ENCODE data around the gene GINS1.
A peak's percentile ranks its signal among the peaks of the same experiment; 100 is the strongest.

The GINS1 gene

GRCh38 chr20:25407311-25408169 is at the start of gene GINS1:
GINS1 (plus strand) TSS chr20:25407673; CDS start chr20:25407821, 148 bp downstream.
- TF ChIP-seq, protein P1, sequence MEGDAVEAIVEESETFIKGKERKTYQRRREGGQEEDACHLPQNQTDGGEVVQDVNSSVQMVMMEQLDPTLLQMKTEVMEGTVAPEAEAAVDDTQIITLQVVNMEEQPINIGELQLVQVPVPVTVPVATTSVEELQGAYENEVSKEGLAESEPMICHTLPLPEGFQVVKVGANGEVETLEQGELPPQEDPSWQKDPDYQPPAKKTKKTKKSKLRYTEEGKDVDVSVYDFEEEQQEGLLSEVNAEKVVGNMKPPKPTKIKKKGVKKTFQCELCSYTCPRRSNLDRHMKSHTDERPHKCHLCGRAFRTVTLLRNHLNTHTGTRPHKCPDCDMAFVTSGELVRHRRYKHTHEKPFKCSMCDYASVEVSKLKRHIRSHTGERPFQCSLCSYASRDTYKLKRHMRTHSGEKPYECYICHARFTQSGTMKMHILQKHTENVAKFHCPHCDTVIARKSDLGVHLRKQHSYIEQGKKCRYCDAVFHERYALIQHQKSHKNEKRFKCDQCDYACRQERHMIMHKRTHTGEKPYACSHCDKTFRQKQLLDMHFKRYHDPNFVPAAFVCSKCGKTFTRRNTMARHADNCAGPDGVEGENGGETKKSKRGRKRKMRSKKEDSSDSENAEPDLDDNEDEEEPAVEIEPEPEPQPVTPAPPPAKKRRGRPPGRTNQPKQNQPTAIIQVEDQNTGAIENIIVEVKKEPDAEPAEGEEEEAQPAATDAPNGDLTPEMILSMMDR (conservative IDR thresholded peaks at IDR 0.05; ENCODE audit: control insufficient read depth, insufficient read depth, low read depth, low read length), result no peak
- H3K4me3 ChIP-seq (ENCODE audit: control insufficient read depth, low read depth, low read length), result peak within 1 kb of the TSS; percentile 69
- peak; percentile 83 for DNase-seq (ENCODE audit: low read depth)

DNA sequence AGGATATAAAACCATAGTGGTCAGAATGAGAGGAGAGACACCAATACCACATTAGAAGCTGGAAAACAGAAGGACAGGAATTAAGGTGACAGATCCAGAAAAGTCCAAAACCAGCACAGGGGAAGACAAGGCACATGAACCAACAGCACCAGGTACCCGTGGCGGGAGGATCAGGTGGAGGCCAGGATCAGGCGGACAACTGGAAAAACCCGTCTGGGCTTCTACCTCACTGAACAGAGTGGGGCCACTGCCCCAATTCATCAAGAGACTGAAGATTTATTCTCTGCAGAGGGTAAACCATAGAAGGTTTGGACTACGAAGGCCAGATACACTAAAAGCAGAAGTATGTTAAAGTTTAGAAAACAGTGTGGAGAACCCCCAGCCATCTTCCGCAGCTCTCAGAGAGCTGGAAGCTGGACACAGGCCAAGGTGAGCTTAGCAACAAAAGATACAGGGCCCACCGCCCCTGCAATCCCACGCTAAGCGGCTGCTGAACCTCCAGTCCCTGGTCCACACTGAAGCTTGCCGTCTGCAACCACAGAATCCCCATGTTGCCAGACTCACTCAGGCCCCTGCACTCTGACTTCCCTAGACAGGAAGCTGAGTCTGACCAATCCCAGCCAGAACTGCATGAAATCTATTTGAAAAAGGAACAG is 46.7 kb upstream of the GINS1 start:
- no peak overlapping the region for H3K4me3 ChIP-seq (ENCODE audit: control insufficient read depth, low read depth, low read length)
- peak; percentile 49 for DNase-seq (ENCODE audit: low read depth)
- TF ChIP-seq, protein P1 (conservative IDR thresholded peaks at IDR 0.05; ENCODE audit: control insufficient read depth, insufficient read depth, low read depth, low read length), result no peak

- no peak overlapping the region for H3K4me3 ChIP-seq (ENCODE audit: control insufficient read depth, low read depth, low read length)
- TF ChIP-seq, protein P1 (conservative IDR thresholded peaks at IDR 0.05; ENCODE audit: control insufficient read depth, insufficient read depth, low read depth, low read length), result no peak
- DNase-seq (ENCODE audit: low read depth), result no peak
These were observed 46.2 kb upstream of the GINS1 start for GRCh38 chr20:25361287-25361683.

DNA sequence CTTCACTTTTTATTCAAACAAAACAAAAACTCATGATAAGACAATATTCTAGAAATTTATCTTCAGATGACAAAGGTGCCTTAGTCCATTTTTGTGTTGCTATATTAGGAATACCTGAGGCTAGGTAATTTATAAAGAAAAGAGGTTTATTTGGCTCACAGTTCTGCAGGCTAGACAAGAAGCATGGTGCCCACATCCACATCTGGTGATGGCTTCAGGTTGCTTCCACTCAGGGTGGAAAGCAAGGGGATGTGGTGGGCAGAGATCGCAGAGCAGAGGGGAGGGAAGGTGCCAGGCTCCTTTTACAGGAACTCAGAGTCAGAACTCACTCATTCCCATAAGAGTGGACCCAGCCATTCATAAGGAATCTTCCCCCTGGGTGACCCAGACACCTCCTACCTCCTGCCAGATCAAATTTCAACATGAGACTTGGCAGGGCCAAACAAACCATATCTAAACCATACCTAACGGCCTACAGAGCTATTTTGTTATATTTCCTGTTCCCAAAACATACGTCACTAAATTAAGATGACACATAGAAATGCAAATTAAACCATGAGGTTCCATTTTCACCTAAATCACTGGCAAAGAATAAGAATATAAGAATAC is 43.2 kb upstream of the GINS1 start:
- peak; percentile 63 for DNase-seq (ENCODE audit: low read depth)
- TF ChIP-seq, protein P1 (conservative IDR thresholded peaks at IDR 0.05; ENCODE audit: control insufficient read depth, insufficient read depth, low read depth, low read length), result no peak
- no peak overlapping the region for H3K4me3 ChIP-seq (ENCODE audit: control insufficient read depth, low read depth, low read length)

DNA sequence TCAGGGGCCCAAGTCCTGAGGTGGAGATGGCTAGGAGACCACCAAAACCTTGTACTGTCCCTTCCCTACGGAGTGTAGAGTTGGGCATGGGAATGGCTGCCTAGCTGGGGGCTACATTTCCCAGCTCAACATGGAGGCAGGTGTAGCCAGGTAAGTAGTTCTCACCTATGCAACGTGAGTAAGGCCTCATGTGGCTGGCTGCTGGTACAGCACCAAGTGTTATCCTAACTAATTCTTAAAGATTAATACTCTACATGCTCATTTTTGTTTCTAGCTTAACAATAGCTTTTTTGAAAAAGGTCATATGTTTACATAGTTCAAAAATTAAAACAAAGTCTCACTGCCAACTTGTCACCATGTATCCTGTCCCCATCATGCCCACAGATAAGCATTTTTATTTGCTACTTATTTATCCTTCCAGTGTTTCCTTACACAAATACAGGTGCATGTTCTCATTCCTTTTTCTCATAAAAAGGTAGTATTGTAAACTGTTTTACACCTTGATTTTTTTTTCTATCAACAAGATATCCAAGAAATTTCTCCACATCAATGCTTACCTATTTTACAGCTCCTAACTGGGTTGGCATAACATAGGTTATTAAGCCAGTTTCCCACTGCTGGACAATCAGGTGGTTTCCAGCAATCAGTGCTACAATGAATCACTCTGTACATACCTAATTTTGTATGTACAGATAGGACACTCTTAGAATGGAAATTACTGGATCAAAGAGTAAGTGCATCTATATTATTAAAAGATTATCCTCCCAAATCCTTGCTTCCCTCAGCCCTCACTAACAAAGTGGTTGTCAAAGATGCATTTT is 42.4 kb upstream of the GINS1 start:
- TF ChIP-seq, protein P1 (conservative IDR thresholded peaks at IDR 0.05; ENCODE audit: control insufficient read depth, insufficient read depth, low read depth, low read length), result no peak
- no peak overlapping the region for H3K4me3 ChIP-seq (ENCODE audit: control insufficient read depth, low read depth, low read length)
- no peak for DNase-seq (ENCODE audit: low read depth)

DNA sequence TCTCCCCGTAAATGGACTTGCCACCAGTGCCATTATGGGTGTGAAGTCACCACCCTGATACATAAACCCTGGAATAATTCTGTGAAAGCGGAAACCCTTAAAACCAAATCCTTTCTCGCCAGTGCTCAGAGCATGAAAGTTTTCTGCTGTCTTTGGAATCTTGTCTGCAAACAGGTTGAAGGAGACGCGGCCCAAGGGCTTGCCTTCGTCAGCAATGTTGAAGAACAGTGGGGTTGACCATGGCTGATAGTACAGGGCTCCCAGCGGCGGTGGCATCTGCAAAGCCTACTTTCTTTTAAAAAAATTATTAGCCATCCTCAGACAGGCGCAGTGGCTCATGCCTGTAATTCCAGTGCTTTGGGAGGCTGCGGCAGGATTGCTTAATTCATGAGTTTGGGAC is 38.9 kb upstream of the GINS1 start:
- TF ChIP-seq, protein P1 (conservative IDR thresholded peaks at IDR 0.05; ENCODE audit: control insufficient read depth, insufficient read depth, low read depth, low read length), result no peak
- no peak overlapping the region for H3K4me3 ChIP-seq (ENCODE audit: control insufficient read depth, low read depth, low read length)
- DNase-seq (ENCODE audit: low read depth), result no peak

Data from fibroblast of mammary gland (primary cell).